ENCODE measurements around the gene NEK8.

The NEK8 gene

DNA sequence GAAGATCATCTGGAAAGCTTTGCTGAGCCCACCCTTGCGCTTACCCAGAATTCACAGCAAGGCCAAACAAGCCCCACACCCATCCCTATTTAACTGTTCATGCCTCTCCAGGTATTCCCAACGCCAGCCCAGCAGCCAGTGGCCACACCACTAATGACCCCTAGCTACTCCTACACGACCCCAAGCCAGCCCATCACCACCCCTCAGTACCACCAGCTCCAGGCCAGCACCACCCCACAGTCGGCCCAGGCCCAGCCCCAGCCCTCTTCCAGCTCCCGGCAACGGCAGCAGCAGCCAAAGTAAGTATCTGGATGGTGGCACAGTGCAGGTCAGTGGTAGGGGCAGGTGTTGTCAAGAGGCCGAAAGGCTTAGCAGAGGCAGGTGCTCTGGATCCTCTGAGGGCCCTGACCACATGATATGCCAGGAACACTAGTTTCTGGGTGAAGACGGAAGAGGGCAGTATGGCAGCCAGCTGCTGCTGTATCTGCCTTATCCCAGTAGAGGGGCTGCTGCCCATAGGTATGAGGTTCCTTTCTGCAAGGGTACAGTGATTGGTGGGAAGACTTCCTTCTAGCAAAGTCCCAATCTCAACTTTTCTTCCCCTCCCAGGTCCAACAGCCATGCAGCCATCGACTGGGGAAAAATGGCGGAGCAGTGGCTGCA lies 27.6 kb upstream of the NEK8 start:
- Histone ChIP-seq H3K27me3 (no peaks in the 10 kb centered on the region), H3K4me3 (no peak overlapping the region), H3K27ac (no peak overlapping the region), H3K9me3 (no peaks in the 10 kb centered on the region), H3K36me3 (peaks cover 76 to 100% (median 83%) of the 10 kb centered on the region in 3 donors), H3K4me1 (no peaks in the 10 kb centered on the region)
- TF ChIP-seq, protein P1, sequence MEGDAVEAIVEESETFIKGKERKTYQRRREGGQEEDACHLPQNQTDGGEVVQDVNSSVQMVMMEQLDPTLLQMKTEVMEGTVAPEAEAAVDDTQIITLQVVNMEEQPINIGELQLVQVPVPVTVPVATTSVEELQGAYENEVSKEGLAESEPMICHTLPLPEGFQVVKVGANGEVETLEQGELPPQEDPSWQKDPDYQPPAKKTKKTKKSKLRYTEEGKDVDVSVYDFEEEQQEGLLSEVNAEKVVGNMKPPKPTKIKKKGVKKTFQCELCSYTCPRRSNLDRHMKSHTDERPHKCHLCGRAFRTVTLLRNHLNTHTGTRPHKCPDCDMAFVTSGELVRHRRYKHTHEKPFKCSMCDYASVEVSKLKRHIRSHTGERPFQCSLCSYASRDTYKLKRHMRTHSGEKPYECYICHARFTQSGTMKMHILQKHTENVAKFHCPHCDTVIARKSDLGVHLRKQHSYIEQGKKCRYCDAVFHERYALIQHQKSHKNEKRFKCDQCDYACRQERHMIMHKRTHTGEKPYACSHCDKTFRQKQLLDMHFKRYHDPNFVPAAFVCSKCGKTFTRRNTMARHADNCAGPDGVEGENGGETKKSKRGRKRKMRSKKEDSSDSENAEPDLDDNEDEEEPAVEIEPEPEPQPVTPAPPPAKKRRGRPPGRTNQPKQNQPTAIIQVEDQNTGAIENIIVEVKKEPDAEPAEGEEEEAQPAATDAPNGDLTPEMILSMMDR (IDR thresholded peaks at IDR 0.05) = no peak
- DNase-seq = no peak
- intact Hi-C loops (cut with DNase I; ENCODE audit: low total_unique reads) = loop anchor here (5.0 kb wide), 1 partner anchor 39 kb away; the partner anchor contains the start of genes SDF2 and SUPT6H

DNA sequence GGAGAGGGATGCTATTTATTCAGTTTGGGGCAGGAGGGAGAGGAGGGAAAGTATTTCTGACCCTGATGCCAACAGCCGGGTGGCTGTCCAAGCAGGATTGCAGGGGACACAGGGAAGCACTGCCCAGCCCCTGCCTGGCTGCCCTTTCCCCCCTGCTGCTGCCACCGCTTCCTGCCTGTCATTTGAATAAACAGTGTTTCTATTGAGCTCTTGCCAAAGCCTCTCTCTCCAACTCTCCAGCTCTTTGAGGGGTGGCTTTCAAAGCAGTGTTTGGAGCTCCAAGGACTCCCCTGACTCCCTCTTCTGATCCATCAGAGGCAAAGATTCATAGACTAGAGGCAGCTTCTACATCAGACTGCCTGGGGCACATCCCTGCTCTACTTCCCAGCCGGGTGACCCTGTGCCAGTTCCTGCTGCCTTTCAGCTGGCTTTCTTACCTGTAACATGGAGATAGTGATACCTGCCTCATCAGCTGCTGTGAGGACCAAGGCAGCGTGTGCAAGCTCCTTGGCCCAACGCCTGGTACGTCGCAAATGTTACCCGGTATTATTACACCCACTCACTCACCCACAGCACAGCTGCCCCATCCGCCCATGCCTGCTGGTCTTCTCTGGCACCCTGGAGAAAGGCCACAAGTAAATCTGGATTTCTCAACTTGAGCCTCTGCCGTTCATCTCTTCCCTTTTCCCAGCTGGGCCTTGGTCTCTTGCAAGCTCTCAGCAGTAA lies 26.4 kb upstream of the NEK8 start:
- intact Hi-C loops (cut with DNase I; ENCODE audit: low total_unique reads) = loop anchor here (5.0 kb wide), 1 partner anchor 40 kb away; the partner anchor contains the start of genes SDF2 and SUPT6H
- Histone ChIP-seq H3K4me3 (no peak overlapping the region), H3K27me3 (no peaks in the 10 kb centered on the region), H3K9me3 (no peaks in the 10 kb centered on the region), H3K36me3 (peaks cover 63 to 91% (median 71%) of the 10 kb centered on the region in 3 donors), H3K4me1 (no peaks in the 10 kb centered on the region), H3K27ac (no peak overlapping the region)
- TF ChIP-seq, protein P1 (IDR thresholded peaks at IDR 0.05) = no peak
- no peak for DNase-seq

DNA sequence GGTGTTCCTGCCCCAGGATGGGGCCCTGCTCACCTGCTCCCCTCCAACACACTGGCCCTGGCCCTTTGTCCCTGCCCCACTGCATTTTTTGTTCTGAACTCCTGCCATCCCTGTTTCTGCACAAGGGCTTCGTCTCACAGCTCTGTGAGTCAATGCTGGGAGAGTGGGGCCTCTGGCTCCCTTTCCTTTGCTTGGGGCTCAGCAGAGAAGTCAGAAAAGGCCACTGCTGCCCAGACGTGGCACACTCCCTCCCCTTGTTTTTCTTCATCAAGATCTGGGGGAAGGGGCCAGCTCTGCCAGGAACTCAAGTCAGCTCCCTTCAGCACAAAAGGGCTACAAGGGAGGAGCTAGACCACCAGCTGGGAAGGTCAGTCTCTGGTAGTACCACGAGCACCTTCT lies 25.8 kb upstream of the NEK8 start:
- H3K27ac ChIP-seq = no peak overlapping the region
- DNase-seq = no peak
- TF ChIP-seq, protein P1 (IDR thresholded peaks at IDR 0.05) = no peak
- no peaks in the 10 kb centered on the region for H3K9me3 ChIP-seq
- intact Hi-C loops (cut with DNase I; ENCODE audit: low total_unique reads) = loop anchor here (5.0 kb wide), 1 partner anchor 40 kb away; the partner anchor contains the start of genes SDF2 and SUPT6H
- H3K4me3 ChIP-seq = no peak overlapping the region
- H3K4me1 ChIP-seq = no peaks in the 10 kb centered on the region
- peaks cover 58 to 85% (median 65%) of the 10 kb centered on the region in 3 donors for H3K36me3 ChIP-seq
- no peaks in the 10 kb centered on the region for H3K27me3 ChIP-seq

DNA sequence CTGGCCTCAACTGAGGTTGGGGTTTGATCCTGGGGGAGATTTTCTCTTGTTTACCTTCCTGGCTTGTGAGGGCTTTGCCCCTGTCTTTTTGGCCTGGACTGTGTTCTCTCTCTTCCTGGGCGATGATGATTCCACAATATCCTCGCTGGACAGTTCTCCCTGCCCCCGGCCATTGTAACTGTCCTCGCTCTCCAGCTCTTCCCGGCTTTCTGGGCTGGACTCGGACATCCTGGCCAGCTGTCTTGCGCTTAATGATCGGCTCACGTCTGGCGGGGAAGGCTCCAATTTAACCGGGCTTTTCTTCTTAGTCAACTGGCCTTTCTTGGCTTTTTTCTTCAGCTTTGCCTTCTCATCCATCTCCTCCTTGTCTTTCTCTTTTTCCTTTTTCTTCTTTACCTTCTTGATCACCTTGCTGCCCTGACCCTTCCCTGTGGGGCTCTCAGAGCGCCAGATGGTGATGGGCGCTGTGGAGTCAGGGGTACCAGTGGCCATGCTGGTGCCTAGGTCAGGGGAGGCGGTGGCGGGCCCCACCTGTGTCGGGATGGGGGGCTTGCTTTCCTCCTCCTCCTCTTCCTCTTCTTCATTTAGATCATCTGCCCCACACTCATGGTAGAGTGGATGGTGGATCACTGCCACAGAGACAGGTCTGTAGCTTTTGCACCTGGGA lies 24.9 kb upstream of the NEK8 start:
- Histone ChIP-seq H3K4me1 (no peaks in the 10 kb centered on the region), H3K36me3 (peaks cover 48 to 76% (median 56%) of the 10 kb centered on the region in 3 donors), H3K9me3 (no peaks in the 10 kb centered on the region), H3K27me3 (no peaks in the 10 kb centered on the region), H3K27ac (no peak overlapping the region), H3K4me3 (no peak overlapping the region)
- no peak for DNase-seq
- intact Hi-C loops (cut with DNase I; ENCODE audit: low total_unique reads) = loop anchor here (5.0 kb wide), 1 partner anchor 41 kb away; the partner anchor contains the start of genes SDF2 and SUPT6H
- TF ChIP-seq, protein P1 (IDR thresholded peaks at IDR 0.05) = no peak

DNA sequence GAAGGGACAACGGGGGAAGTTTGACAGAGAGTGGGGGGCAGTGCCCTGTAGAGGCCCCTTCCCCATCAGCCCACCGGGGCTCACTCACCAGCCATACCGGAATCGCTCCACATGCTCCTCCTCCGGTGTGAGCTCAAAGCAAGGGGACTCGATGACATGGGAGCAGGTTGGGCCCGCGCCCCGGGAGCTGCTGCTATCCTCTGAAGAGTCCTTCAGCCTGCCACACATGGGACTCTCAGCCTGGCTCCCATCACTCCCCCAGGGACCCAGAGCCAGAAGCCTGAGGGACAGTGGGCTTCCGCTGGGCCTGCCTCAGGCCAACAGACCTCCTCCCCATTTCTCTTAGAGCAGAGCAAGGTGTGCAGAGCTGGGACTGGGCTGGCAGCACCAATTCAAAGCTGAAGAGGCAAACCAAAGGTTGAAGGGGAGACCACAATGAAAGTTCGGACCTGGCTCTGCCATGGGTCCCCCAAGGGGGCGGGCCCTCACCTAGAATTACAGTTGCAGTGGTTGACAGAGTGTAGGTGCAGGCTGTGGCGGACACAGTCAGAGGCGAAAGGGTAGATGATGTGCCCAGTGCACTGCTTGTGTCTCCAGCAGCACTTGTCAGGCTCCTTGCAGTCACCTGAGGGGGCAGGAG lies 24.2 kb upstream of the NEK8 start:
- Histone ChIP-seq H3K27me3 (no peaks in the 10 kb centered on the region), H3K36me3 (peaks cover 42 to 69% (median 50%) of the 10 kb centered on the region in 3 donors), H3K9me3 (no peaks in the 10 kb centered on the region), H3K4me3 (no peak overlapping the region), H3K4me1 (no peaks in the 10 kb centered on the region), H3K27ac (no peak overlapping the region)
- TF ChIP-seq, protein P1 (IDR thresholded peaks at IDR 0.05) = no peak
- no peak for DNase-seq
- intact Hi-C loops (cut with DNase I; ENCODE audit: low total_unique reads) = loop anchor here (5.0 kb wide), 1 partner anchor 42 kb away; the partner anchor contains the start of genes SDF2 and SUPT6H

Measured in tibial artery (tissue), 4 donors.